Stimulated activated CD4-positive, alpha-beta T cell treated with anti-CD3 and anti-CD28 coated beads, Interleukin-1b, Interleukin-23, amount 100 ng/mL, for 48 hours (primary cell): Measurements from ENCODE around the gene ARVCF.

Experiments used
- DNase-seq: peaks from one replicate; pipeline ENCODE4 v3.0.0-alpha.2; 2020

ARVCF gene

DNA sequence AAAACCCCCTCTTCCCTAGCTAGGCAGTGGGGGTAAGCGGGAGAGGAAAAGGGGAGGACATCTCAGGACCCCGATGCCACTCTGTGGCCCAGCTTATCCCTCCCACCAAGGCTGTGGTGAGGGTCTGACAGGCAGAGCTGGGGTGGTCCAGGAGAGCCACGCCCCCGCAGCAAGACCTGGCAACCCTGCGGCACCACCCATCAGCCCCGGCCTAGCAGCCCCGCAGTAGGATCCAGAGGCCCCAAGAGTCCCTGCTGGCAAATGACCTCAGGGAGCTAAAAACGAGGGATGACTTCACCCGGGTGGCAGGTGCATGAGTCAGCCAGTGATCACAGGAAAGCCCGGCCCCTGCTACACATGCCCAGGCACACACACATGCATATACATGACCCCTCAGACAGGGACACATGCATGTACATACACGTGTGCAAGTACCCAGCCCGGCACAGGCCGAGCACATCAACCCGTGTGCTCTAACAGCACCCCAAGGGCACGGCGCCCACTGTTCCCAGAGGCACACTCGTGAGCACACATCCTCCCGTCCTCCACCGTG lies 32.3 kb downstream of the ARVCF start:
- no peak for DNase-seq

DNA sequence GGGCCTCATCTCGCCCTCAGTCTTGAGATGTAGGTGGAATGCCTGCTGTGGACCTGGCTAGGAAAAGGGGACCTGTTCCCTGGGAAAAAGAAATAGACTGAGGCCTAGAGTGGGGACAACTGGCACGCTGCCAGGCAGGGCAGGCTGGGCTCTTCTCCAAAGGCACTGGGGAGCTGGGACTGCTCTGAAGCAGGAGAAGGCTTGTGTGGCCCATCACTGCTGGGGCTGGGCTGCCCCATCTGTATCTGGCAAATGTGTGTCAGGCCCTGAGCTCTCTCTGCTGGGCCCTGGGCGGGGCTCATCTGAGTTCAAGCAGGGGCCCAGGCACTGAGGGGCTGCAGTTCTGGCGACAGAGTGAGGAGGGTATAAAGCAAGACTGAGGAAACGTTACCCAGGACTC lies 32.9 kb downstream of the ARVCF start:
- DNase-seq, result no peak

DNA sequence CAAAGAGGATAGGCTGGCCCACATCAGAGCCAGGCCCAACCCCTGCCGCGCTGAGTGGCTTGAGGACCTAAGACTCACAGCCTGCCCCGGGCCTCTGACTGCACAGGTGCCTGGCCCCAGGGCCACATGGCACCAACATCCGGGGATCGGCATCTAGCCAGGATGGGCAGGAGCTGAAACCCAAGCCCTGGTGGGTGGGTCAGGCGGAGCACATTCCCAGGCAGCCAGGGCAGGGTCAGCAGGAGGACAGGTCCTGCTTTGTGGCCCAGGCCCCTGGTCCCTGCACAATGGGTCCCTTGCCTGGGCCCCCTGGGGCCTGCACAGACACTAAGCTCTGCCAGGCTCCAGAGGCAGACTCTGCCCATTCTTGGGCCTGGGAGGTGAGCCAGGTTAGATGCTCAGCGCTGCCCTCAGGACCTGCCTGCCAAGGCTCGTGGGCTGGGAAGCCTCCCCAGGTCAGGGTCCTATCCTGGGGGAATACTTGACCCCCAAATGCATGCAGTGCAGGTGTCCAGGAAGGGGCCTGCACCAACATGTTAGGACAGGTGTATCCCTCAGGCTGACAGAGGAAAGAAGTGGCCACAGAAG lies 33.5 kb downstream of the ARVCF start:
- DNase-seq, result no peak

- no peak for DNase-seq
These were observed 34.4 kb downstream of the ARVCF start for GRCh38 chr22:19981961-19982920.

DNA sequence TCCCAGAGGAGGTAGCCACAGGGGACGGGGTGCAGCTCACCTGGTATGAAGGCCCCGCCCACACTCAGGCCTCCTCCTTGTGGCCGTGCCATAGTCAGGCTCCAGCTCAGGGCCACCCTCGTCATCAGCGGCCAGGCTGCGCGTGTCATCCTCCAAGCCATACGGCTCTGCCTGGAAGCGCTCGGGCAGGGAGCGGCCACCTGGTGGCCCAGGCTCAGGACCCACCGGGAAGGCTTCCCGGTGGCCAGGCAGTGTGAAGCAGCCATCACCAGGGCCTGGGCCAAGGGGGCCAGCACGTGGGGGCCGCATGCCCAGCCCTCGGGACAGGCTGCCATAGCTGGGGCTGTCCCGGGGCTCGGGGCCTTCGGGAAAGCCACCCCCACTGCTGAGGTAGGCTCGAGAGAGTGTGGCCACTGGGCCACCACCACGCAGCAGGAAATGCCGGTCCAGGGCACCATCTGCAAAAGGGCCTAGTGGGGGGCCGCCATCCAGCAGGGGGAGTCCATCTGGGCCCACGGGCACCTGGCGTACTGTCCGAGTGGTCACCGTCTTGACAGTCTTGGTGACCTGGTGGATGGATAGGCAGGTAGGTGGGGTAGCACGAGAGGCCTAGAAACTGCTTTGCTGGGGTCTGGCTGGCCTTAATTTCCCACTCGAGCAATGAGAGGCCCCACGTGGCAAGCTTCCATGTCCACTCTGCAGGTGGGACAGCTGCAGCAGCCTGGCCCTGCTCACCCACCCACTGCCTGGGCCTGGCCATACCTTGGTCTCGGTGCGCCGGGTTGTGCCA lies 35.3 kb downstream of the ARVCF start:
- no peak for DNase-seq

DNA sequence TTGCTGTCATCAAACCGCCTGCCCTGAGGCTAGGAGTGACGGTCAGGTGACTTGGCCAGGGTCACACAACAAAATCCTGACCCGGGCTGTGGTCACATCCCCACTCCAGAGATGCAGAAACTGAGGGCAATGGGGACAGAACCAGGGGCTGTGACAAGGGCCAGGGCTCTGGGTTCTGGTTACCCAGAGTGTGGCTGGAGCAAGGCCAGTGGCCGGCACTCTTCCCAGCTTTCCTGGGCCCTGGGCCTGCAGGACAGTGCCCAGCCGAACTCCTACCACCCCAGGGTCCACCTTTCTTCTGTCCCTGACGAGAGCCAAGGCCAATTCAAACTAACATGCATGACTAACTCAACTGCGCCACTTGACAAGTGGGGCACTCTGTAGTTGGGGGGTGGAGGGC lies 35.9 kb downstream of the ARVCF start:
- DNase-seq, result no peak

DNA sequence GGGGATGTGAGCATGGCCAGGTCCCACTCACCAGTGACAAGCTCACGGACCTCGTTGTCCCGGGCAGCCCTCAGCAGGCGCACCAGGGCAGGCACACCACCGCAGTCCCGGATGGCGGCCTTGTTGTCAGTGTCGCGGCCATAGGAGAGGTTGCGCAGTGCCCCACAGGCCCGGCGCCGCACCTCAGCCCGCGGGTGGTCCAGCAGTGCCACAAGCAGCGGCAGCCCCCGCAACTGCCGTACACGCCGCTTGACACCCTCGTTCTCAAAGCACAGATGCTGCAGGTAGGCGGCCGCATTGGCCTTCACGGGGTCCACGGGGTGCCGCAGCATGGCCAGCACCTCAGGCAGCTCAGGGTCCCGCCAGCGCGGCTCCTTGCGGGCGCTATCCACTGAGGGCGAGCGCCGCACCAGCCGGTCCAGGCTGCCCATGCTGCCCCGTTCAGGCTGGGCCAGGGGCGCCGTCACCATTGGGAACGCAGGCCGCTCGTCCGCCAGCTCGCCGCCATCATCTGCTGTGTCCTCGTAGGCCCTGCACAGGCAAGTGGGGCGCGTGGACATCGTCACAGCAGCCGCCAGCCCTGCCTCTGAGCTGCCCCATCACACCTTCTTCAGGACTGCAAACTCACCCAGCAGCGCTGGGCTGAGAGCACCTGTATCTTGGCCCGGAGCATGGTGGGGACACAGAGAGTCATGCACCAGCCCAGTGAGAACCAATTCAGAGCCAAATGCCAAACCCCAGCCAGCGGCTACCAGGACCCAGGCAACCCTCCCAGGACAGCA lies 36.7 kb downstream of the ARVCF start:
- no peak for DNase-seq

- DNase-seq, result no peak
These were observed 37.9 kb downstream of the ARVCF start for GRCh38 chr22:19978748-19979147.

DNA sequence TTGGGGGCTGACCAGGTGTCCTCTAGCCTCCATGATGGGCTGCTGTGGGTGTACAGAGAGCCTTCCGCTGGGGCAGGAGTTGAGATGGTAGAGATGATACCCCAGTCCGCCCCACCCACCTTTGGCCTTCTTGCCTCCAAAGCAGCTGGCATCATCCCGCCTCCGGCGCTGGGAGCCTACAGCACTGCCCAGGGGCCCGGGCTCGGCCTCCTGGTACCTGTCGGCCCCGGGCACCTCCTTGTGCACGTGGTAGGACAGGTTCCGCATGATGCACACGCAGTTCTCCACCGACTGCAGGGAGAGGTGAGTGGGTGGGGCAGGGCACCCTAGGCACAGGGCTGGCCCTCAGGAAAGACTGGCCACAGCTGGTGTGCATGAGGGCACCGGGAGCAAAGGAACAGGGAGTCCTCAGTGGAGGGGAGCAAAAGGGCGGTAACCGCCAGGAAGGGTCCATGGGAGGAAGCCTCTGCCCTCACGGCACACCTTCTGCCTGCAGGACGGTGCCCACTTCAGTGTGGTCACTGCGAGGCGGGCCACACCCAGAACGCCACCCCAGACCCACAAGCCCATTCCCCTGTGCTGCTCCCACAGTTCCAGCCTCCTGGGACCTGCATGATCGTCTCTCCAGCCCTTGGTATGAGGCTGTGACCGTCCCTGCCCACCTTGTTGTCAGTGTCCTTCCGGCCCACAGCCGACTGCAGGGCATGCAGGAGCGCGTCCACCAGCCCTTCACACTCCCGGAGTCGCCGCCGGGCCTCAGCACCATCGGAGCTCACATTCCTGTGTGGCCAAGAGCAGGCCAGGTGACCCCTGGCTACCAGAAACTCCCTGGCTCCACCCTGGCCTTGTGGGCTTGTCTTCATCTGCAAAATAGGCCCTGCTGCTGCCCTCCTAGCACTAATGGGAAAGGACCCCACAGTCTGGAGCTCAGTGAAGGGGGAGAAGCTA lies 39.1 kb downstream of the ARVCF start:
- DNase-seq, result no peak

DNA sequence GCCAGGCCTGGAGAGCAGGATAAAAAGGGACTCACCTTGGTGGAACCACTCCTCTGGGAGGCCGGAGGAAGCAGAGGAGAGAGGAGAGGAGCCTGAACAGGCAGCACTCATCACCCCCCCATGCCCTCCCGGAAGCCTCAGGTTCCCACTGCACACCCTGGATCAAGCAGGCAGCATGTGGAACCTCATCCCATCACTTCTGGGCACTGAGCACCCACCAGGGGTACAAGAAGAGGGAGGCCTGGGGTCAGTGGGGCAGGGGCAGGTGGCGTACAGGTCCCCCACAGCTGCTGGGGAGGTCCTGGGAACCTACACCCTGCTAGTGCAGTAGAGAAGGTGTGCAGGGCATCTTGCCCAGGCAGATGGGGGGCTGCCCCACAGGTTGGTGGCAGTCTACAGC lies 40.0 kb downstream of the ARVCF start:
- DNase-seq, result no peak

DNA sequence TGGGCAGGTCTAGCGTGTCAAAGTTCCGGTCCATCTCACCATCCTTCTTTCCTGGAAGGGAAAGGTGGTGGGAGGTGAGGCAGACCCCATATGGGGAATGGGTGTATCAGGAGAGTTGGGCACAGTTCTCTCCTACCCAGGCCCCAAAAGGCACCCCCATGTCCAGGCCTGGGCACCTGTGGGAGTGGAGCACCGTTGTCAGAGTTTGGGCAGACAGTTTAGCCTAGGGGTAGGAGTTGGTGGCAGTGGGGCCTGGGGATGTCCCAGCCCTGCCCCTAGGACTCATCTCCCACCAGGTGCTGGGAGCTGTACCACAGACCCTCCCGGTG lies 41.0 kb downstream of the ARVCF start:
- DNase-seq, result no peak

- no peak for DNase-seq
These were observed 41.5 kb downstream of the ARVCF start for GRCh38 chr22:19974935-19975706.

- no peak for DNase-seq
These were observed 42.3 kb downstream of the ARVCF start for GRCh38 chr22:19974268-19974861.

- DNase-seq, result no peak
These were observed 42.9 kb downstream of the ARVCF start for GRCh38 chr22:19973551-19974267.

GRCh38 chr22:19972652-19973550 lies 43.7 kb downstream of the ARVCF start:
- no peak for DNase-seq

GRCh38 chr22:19972251-19972650 lies 44.4 kb downstream of the ARVCF start:
- DNase-seq, result no peak

GRCh38 chr22:19971276-19972124 lies 45.1 kb downstream of the ARVCF start:
- DNase-seq, result no peak
